Fibroblast of skin of abdomen (primary cell): ENCODE data around the gene RNF212B.
A peak's percentile ranks its signal among the peaks of the same experiment; 100 is the strongest.

ENCODE experiments used
- DNase-seq: peaks from one replicate; pipeline ENCODE4 v3.0.0-alpha.2; 2013

The RNF212B gene

GRCh38 chr14:23321572-23322547, 84.1 kb downstream of the RNF212B start:
- DNase-seq: peak; percentile 50
